Breast epithelium (tissue), 4 donors: ENCODE results near the gene GRAPL. TPM values are rescaled to one million over a fixed set of nuclear protein-coding genes. Genes with fewer than 3 reads are reported as not detected.
"Not testable (repeated sequence)": the region's sequence is repeated elsewhere in the genome, so short reads cannot be mapped to it uniquely, and the experiment has no call there.

Experiments
- DNase-seq, 2 donors: peaks; one replicate each; pipeline ENCODE4 v3.0.0-alpha.2; 2019; ENCODE audit warnings: low spot score in 2 of 2
- H3K27ac ChIP-seq, 2 donors: fragments of 200-600 bp; sonication (generic) in 1 of 2; one replicate each; pipeline ENCODE4 v1.5.1; 2016 to 2019; ENCODE audit warnings: mild to moderate bottlenecking in 1 of 2
- H3K27me3 ChIP-seq, 2 donors: fragments of 200-600 bp; sonication (generic) in 1 of 2; one replicate each; pipeline versions ENCODE4 v1.5.1 to v1.6.0; 2017 to 2019; ENCODE audit warnings: control low read depth in 1 of 2, mild to moderate bottlenecking in 1 of 2
- H3K36me3 ChIP-seq: fragments of 200-600 bp; one replicate; pipeline ENCODE4 v1.5.1; 2019
- H3K4me1 ChIP-seq, 2 donors: fragments of 200-600 bp; sonication (generic); one replicate each; pipeline ENCODE4 v1.5.1; 2016 to 2019; ENCODE audit warnings: control low read depth in 1 of 2
- H3K4me3 ChIP-seq, 3 donors: fragments of 200-600 bp; sonication (generic); 1 replicate in 2 of 3; 2 replicates in 1 of 3; pipeline ENCODE4 v1.5.1; 2016 to 2019; ENCODE audit warnings: mild to moderate bottlenecking in 3 of 3, moderate library complexity in 2 of 3
- H3K9me3 ChIP-seq, 2 donors: fragments of 200-600 bp; sonication (generic) in 1 of 2; one replicate each; pipeline ENCODE4 v1.5.1; 2016 to 2019; ENCODE audit warnings: control low read depth in 1 of 2
- POLR2A ChIP-seq: fragments of 450-650 bp; IDR thresholded peaks from one replicate; pipeline ENCODE4 v1.6.1; 2016; ENCODE audit warnings: antibody characterized with exemption, mild to moderate bottlenecking, moderate library complexity
- POLR2AphosphoS5 ChIP-seq, 3 donors: sonication (generic); formaldehyde crosslinking; IDR thresholded peaks; one replicate each; pipeline ENCODE4 v1.6.1; 2017; ENCODE audit warnings: antibody characterized with exemption in 3 of 3
- intact Hi-C: fragments of 100-400 bp; cut with DNase I; formaldehyde crosslinking; loops from one replicate; pipeline ENCODE4 v1.15.1; 2023; ENCODE audit warnings: low total_unique reads
- total RNA-seq, 3 donors: library from RNA; depleted of rRNA; stranded (reverse); fragments of >200 nt; gene quantifications; one replicate each; pipeline ENCODE4 v1.1.0, GENCODE V29; 2016
- TF ChIP-seq, protein P1 (sequence below), 3 donors: fragments of 450-650 bp; IDR thresholded peaks; one replicate each; pipeline ENCODE4 v1.5.1; 2016 to 2017; ENCODE audit warnings: antibody characterized with exemption in 3 of 3, mild to moderate bottlenecking in 3 of 3, moderate library complexity in 3 of 3

GRAPL gene
- total RNA-seq, 3 donors from 2014 or later: 0.73 to 2.0 (median 1.6) TPM

GRCh38 chr17:19111111-19111711 is 16.2 kb upstream of the GRAPL start:
- Histone ChIP-seq H3K27ac (peak overlapping the region; percentile 89 to 92), H3K4me3 (peak overlapping the region; percentile 45 to 67 (median 49))
- H3K27me3 ChIP-seq, intact Hi-C loops, H3K4me1 ChIP-seq, H3K9me3 ChIP-seq, H3K36me3 ChIP-seq: not testable (repeated sequence)
- peak; percentile 87 for TF ChIP-seq POLR2A
- peak in 2 of 3 donors; percentile 63 to 68 for TF ChIP-seq POLR2AphosphoS5 (IDR thresholded peaks at IDR 0.05)
- TF ChIP-seq, protein P1, sequence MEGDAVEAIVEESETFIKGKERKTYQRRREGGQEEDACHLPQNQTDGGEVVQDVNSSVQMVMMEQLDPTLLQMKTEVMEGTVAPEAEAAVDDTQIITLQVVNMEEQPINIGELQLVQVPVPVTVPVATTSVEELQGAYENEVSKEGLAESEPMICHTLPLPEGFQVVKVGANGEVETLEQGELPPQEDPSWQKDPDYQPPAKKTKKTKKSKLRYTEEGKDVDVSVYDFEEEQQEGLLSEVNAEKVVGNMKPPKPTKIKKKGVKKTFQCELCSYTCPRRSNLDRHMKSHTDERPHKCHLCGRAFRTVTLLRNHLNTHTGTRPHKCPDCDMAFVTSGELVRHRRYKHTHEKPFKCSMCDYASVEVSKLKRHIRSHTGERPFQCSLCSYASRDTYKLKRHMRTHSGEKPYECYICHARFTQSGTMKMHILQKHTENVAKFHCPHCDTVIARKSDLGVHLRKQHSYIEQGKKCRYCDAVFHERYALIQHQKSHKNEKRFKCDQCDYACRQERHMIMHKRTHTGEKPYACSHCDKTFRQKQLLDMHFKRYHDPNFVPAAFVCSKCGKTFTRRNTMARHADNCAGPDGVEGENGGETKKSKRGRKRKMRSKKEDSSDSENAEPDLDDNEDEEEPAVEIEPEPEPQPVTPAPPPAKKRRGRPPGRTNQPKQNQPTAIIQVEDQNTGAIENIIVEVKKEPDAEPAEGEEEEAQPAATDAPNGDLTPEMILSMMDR (IDR thresholded peaks at IDR 0.05): peak in 2 of 3 donors; percentile 31 to 40
- DNase-seq: peak; percentile 36 to 55

GRCh38 chr17:19111801-19112458 is 15.5 kb upstream of the GRAPL start:
- H3K4me1 ChIP-seq, H3K9me3 ChIP-seq, H3K27me3 ChIP-seq, intact Hi-C loops, H3K36me3 ChIP-seq: not testable (repeated sequence)
- TF ChIP-seq POLR2A: peak; percentile 96
- peak in 2 of 3 donors; percentile 51 to 80 for TF ChIP-seq POLR2AphosphoS5 (IDR thresholded peaks at IDR 0.05)
- peak in 1 of 2 donors; percentile 73 for DNase-seq
- Histone ChIP-seq H3K27ac (peak overlapping the region in 1 of 2 donors; percentile 86), H3K4me3 (peak overlapping the region in 2 of 3 donors; percentile 32 to 56)

- H3K9me3 ChIP-seq, H3K36me3 ChIP-seq, DNase-seq, intact Hi-C loops, H3K4me1 ChIP-seq, H3K4me3 ChIP-seq, H3K27me3 ChIP-seq: not testable (repeated sequence)
- H3K27ac ChIP-seq: peak overlapping the region in 1 of 2 donors; percentile 86
These were observed 14.9 kb upstream of the GRAPL start for GRCh38 chr17:19112459-19112826.

GRCh38 chr17:19118695-19119094 is 8.7 kb upstream of the GRAPL start:
- intact Hi-C loops, H3K27me3 ChIP-seq, H3K27ac ChIP-seq, H3K9me3 ChIP-seq, H3K36me3 ChIP-seq, DNase-seq, H3K4me3 ChIP-seq, H3K4me1 ChIP-seq: not testable (repeated sequence)

GRCh38 chr17:19125289-19125688 is 2.1 kb upstream of the GRAPL start:
- H3K9me3 ChIP-seq, H3K27me3 ChIP-seq, DNase-seq, H3K27ac ChIP-seq, H3K4me1 ChIP-seq, intact Hi-C loops, H3K36me3 ChIP-seq, H3K4me3 ChIP-seq: not testable (repeated sequence)

DNA sequence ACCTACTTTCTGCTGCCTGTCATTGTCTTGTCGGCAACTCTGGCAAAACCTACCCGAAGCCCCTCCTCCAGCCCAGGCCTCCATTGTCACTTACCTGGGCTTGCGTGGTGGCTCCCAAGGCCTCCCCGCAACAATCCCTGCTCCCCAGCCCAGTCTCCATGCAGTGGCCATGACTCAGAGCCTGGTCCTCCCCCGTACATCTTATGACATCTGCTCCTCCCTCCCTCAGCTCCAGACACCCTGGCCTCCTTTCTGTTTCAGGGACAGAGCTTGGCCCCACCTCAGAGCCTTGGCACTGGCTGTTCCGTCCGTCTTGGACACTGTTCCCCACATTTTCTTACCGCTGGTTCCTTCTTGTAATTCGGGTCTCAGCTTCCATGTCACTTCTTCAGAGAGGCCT is 2.1 kb downstream of the GRAPL start:
- H3K4me3 ChIP-seq, H3K36me3 ChIP-seq, intact Hi-C loops, H3K27me3 ChIP-seq, H3K9me3 ChIP-seq, DNase-seq, H3K27ac ChIP-seq, H3K4me1 ChIP-seq: not testable (repeated sequence)

DNA sequence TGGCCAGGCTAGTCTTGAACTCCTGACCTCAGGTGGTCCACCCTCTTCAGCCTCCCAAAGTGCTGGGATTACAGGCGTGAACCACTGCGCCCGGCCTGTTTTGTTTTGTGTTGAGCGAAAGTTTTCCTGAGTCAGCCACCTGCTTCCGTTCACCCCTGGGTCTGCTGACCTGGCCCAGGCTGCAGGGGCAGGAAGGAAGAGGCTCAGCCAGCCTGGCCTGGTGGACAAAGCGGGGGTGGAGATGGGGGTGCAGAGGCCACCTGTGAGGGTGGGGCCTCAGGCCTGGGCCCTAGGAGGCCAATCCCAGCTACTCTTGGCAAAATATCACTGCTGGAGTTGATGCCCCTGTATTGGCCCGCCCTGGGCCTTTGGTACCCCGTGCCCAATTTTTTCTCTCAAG is 3.7 kb downstream of the GRAPL start:
- H3K4me3 ChIP-seq, H3K4me1 ChIP-seq, H3K27me3 ChIP-seq, H3K9me3 ChIP-seq, H3K36me3 ChIP-seq, H3K27ac ChIP-seq, intact Hi-C loops, DNase-seq: not testable (repeated sequence)

GRCh38 chr17:19131772-19132171 is 4.4 kb downstream of the GRAPL start:
- H3K4me3 ChIP-seq, DNase-seq, intact Hi-C loops, H3K9me3 ChIP-seq, H3K27ac ChIP-seq, H3K27me3 ChIP-seq, H3K36me3 ChIP-seq, H3K4me1 ChIP-seq: not testable (repeated sequence)

GRCh38 chr17:19133793-19134192 is 6.4 kb downstream of the GRAPL start:
- H3K27ac ChIP-seq, H3K4me3 ChIP-seq, H3K27me3 ChIP-seq, H3K36me3 ChIP-seq, H3K4me1 ChIP-seq, H3K9me3 ChIP-seq, DNase-seq, intact Hi-C loops: not testable (repeated sequence)

- H3K27me3 ChIP-seq, intact Hi-C loops, DNase-seq: not testable (repeated sequence)
These were observed 8.0 kb downstream of the GRAPL start for GRCh38 chr17:19135391-19135790.

GRCh38 chr17:19136138-19136537 is 8.7 kb downstream of the GRAPL start:
- H3K36me3 ChIP-seq, DNase-seq, H3K27me3 ChIP-seq, H3K27ac ChIP-seq, H3K4me3 ChIP-seq, H3K9me3 ChIP-seq, H3K4me1 ChIP-seq, intact Hi-C loops: not testable (repeated sequence)

More at GRCh38 chr17:19135391-19135790, 8.0 kb downstream of the GRAPL start:
- not testable (repeated sequence) for H3K9me3 ChIP-seq, H3K27ac ChIP-seq, H3K4me1 ChIP-seq, H3K36me3 ChIP-seq, H3K4me3 ChIP-seq

GRCh38 chr17:19136605-19137004 is 9.2 kb downstream of the GRAPL start:
- H3K36me3 ChIP-seq, H3K4me1 ChIP-seq, H3K9me3 ChIP-seq, H3K27me3 ChIP-seq, intact Hi-C loops, H3K4me3 ChIP-seq, H3K27ac ChIP-seq, DNase-seq: not testable (repeated sequence)
